Mesenchymal stem cell (in vitro differentiated cells and primary cell): ENCODE results near the gene SCYL3.
"Not testable (repeated sequence)": the region's sequence is repeated elsewhere in the genome, so short reads cannot be mapped to it uniquely, and the experiment has no call there.

ENCODE experiments used
- DNase-seq: peaks from one replicate; pipeline ENCODE4 v3.0.0-alpha.2; 2013
- H2AFZ ChIP-seq: one replicate; pipeline ENCODE4 v1.6.1; 2013; ENCODE audit warnings: low read depth, mild to moderate bottlenecking, control low read depth, inconsistent platforms, low read length, moderate library complexity
- H2AK5ac ChIP-seq: 2 replicates; pipeline ENCODE4 v1.6.1; 2013; ENCODE audit warnings: low read length, moderate library complexity, mild to moderate bottlenecking, inconsistent platforms; ENCODE audit not compliant: severe bottlenecking
- H2BK120ac ChIP-seq: one replicate; pipeline ENCODE4 v1.6.1; 2013; ENCODE audit warnings: low read depth, mild to moderate bottlenecking, inconsistent platforms, low read length, moderate library complexity
- H2BK12ac ChIP-seq, 2 experiments: one replicate each; pipeline ENCODE4 v1.6.1; 2013; ENCODE audit warnings: inconsistent platforms in 2 of 2, low read length in 2 of 2, mild to moderate bottlenecking in 2 of 2, moderate library complexity in 2 of 2, control low read depth in 1 of 2
- H2BK15ac ChIP-seq: one replicate; pipeline ENCODE4 v1.6.1; 2013; ENCODE audit warnings: mild to moderate bottlenecking, low read depth, inconsistent platforms; ENCODE audit not compliant: poor library complexity, severe bottlenecking
- H2BK5ac ChIP-seq: 2 replicates; pipeline ENCODE4 v1.6.1; 2013; ENCODE audit warnings: low read depth, mild to moderate bottlenecking, low read length, control low read depth, inconsistent platforms; ENCODE audit not compliant: poor library complexity, severe bottlenecking
- H3K14ac ChIP-seq, 2 experiments: one replicate each; pipeline ENCODE4 v1.6.1; 2013; ENCODE audit warnings: inconsistent platforms in 2 of 2, low read length in 2 of 2, control low read depth in 1 of 2, mild to moderate bottlenecking in 1 of 2, moderate library complexity in 1 of 2
- H3K18ac ChIP-seq, 2 experiments: one replicate each; pipeline ENCODE4 v1.6.1; 2013; ENCODE audit warnings: inconsistent platforms in 2 of 2, low read length in 2 of 2, control low read depth in 1 of 2, low read depth in 1 of 2, mild to moderate bottlenecking in 1 of 2
- H3K23ac ChIP-seq, 2 experiments: one replicate each; pipeline ENCODE4 v1.6.1; 2013; ENCODE audit warnings: inconsistent platforms in 2 of 2, low read length in 2 of 2, mild to moderate bottlenecking in 2 of 2, moderate library complexity in 2 of 2, control low read depth in 1 of 2
- H3K27ac ChIP-seq: 2 replicates; pipeline ENCODE4 v1.5.1; 2013; ENCODE audit warnings: mild to moderate bottlenecking, moderate library complexity, low read length, control low read depth, inconsistent platforms; ENCODE audit not compliant: poor library complexity, severe bottlenecking
- H3K27me3 ChIP-seq, 2 experiments: 2 replicates each; pipeline versions ENCODE4 v1.6.1 to v1.7.0; 2013; ENCODE audit warnings: low read length in 2 of 2, mild to moderate bottlenecking in 2 of 2, moderate library complexity in 2 of 2, control low read depth in 1 of 2, inconsistent platforms in 1 of 2; ENCODE audit not compliant: control insufficient read depth in 1 of 2, insufficient read depth in 1 of 2
- H3K36me3 ChIP-seq, 2 experiments: 2 replicates each; pipeline versions ENCODE4 v1.6.1 to v1.7.0; 2013; ENCODE audit warnings: low read length in 2 of 2, control low read depth in 1 of 2, inconsistent platforms in 1 of 2, low read depth in 1 of 2, mild to moderate bottlenecking in 1 of 2; ENCODE audit not compliant: insufficient read depth in 2 of 2, control insufficient read depth in 1 of 2
- H3K4ac ChIP-seq, 2 experiments: one replicate each; pipeline ENCODE4 v1.6.1; 2013; ENCODE audit warnings: inconsistent platforms in 2 of 2, low read length in 2 of 2, mild to moderate bottlenecking in 2 of 2, moderate library complexity in 2 of 2, control low read depth in 1 of 2, low read depth in 1 of 2
- H3K4me1 ChIP-seq: 2 replicates; pipeline ENCODE4 v1.6.1; 2013; ENCODE audit warnings: low read depth, low read length, control low read depth; ENCODE audit not compliant: control insufficient read depth, insufficient read depth
- H3K4me2 ChIP-seq: 2 replicates; pipeline ENCODE4 v1.6.1; 2013; ENCODE audit warnings: low read length, mild to moderate bottlenecking, inconsistent platforms; ENCODE audit not compliant: poor library complexity, severe bottlenecking
- H3K4me3 ChIP-seq, 2 experiments: 2 replicates each; pipeline versions ENCODE4 v1.5.1 to v1.7.0; 2013; ENCODE audit warnings: low read length in 2 of 2, mild to moderate bottlenecking in 2 of 2, control low read depth in 1 of 2, low read depth in 1 of 2; ENCODE audit not compliant: insufficient read depth in 1 of 2
- H3K79me1 ChIP-seq: replicated peaks from 2 replicates; pipeline ENCODE4 v1.6.1; 2013; ENCODE audit warnings: mild to moderate bottlenecking, control low read depth, low read length, inconsistent platforms; ENCODE audit not compliant: poor library complexity, severe bottlenecking
- H3K9ac ChIP-seq: 2 replicates; pipeline ENCODE4 v1.7.0; 2013; ENCODE audit warnings: mild to moderate bottlenecking, low read length, moderate library complexity
- H3K9me3 ChIP-seq: 2 replicates; pipeline ENCODE4 v1.7.0; 2013; ENCODE audit warnings: mild to moderate bottlenecking, low read length; ENCODE audit not compliant: control insufficient read depth
- H4K8ac ChIP-seq: one replicate; pipeline ENCODE4 v1.6.1; 2013; ENCODE audit warnings: inconsistent platforms, mild to moderate bottlenecking, low read length, moderate library complexity
- H4K91ac ChIP-seq: one replicate; pipeline ENCODE4 v1.6.1; 2013; ENCODE audit warnings: mild to moderate bottlenecking, low read length, inconsistent platforms
- WGBS: methylation state at CpG from one replicate; pipeline ENCODE4 v1.1.7; 2013; ENCODE audit warnings: mixed read lengths; 5-methylcytosine and 5-hydroxymethylcytosine counted together

The SCYL3 gene

GRCh38 chr1:169867012-169867675 is 26.6 kb downstream of the SCYL3 start:
- no peak overlapping the region for H2AK5ac ChIP-seq

GRCh38 chr1:169866577-169866976 is 27.1 kb downstream of the SCYL3 start:
- Histone ChIP-seq H3K9ac (no peak overlapping the region), H3K4me3 (no peak overlapping the region), H3K9me3 (no peaks in the 10 kb centered on the region), H2BK5ac (no peak overlapping the region), H3K4ac (no peak overlapping the region), H4K91ac (no peak overlapping the region), H4K8ac (no peak overlapping the region), H3K27me3 (no peaks in the 10 kb centered on the region), H2AFZ (no peak overlapping the region), H3K36me3 (peaks cover 23 to 96% of the 10 kb centered on the region in 2 experiments), H3K27ac (no peak overlapping the region), H3K4me2 (no peak overlapping the region), H2AK5ac (no peak overlapping the region), H3K4me1 (no peaks in the 10 kb centered on the region), H3K18ac (no peak overlapping the region), H2BK15ac (no peak overlapping the region), H3K23ac (no peak overlapping the region), H2BK120ac (no peak overlapping the region), H3K79me1 (peaks cover 9% of the 10 kb centered on the region), H3K14ac (no peak overlapping the region), H2BK12ac (no peak overlapping the region)
- WGBS, result 88% methylated on average over 1 of the region's 2 CpGs
- no peak for DNase-seq

More at GRCh38 chr1:169867012-169867675, 26.6 kb downstream of the SCYL3 start:
- Histone ChIP-seq H3K36me3 (peaks cover 27 to 96% of the 10 kb centered on the region in 2 experiments), H3K4me3 (no peak overlapping the region), H4K91ac (no peak overlapping the region), H3K27me3 (no peaks in the 10 kb centered on the region), H3K4me1 (no peaks in the 10 kb centered on the region), H3K14ac (no peak overlapping the region), H3K4me2 (no peak overlapping the region), H3K79me1 (peaks cover 10% of the 10 kb centered on the region), H3K9ac (no peak overlapping the region), H3K4ac (no peak overlapping the region), H3K18ac (no peak overlapping the region), H3K23ac (no peak overlapping the region), H2BK15ac (no peak overlapping the region), H2BK12ac (no peak overlapping the region), H2BK5ac (no peak overlapping the region), H2BK120ac (no peak overlapping the region), H2AFZ (no peak overlapping the region), H3K27ac (no peak overlapping the region), H4K8ac (no peak overlapping the region), H3K9me3 (peaks cover 3% of the 10 kb centered on the region)
- WGBS, result 97% methylated on average over 2 of the region's 4 CpGs
- no peak for DNase-seq

GRCh38 chr1:169864531-169864930 is 29.2 kb downstream of the SCYL3 start:
- not testable (repeated sequence) for H3K27me3 ChIP-seq, H3K23ac ChIP-seq, H3K27ac ChIP-seq, DNase-seq, H2BK5ac ChIP-seq, H3K18ac ChIP-seq, H3K4me2 ChIP-seq, H2BK15ac ChIP-seq, H3K4me1 ChIP-seq, H3K4ac ChIP-seq, H3K4me3 ChIP-seq, H4K91ac ChIP-seq, H3K9me3 ChIP-seq, H2AFZ ChIP-seq, H2AK5ac ChIP-seq, H4K8ac ChIP-seq, H2BK12ac ChIP-seq, H2BK120ac ChIP-seq, H3K14ac ChIP-seq, H3K9ac ChIP-seq
- 98% methylated on average over 10 of the region's 10 CpGs for WGBS
- H3K79me1 ChIP-seq, result peaks cover 14% of the 10 kb centered on the region
- H3K36me3 ChIP-seq, result peaks cover 27 to 96% of the 10 kb centered on the region in 2 experiments

- Histone ChIP-seq H3K23ac (no peak overlapping the region), H3K36me3 (peaks cover 15 to 96% of the 10 kb centered on the region in 2 experiments), H3K9ac (no peak overlapping the region), H3K27me3 (no peaks in the 10 kb centered on the region), H2BK120ac (no peak overlapping the region), H3K9me3 (no peaks in the 10 kb centered on the region), H3K14ac (no peak overlapping the region), H3K4me3 (no peak overlapping the region), H4K91ac (no peak overlapping the region), H3K4me2 (no peak overlapping the region), H2BK5ac (no peak overlapping the region), H2AFZ (no peak overlapping the region), H3K18ac (no peak overlapping the region), H4K8ac (no peak overlapping the region), H3K4me1 (no peaks in the 10 kb centered on the region), H2BK15ac (no peak overlapping the region), H2BK12ac (no peak overlapping the region), H3K79me1 (peaks cover 10% of the 10 kb centered on the region), H3K4ac (no peak overlapping the region), H3K27ac (no peak overlapping the region), H2AK5ac (no peak overlapping the region)
- DNase-seq, result no peak
Measured at GRCh38 chr1:169860750-169861149, 32.9 kb downstream of the SCYL3 start.
